SHP77 (cell line): Measurements from ENCODE around the gene ADSS1.

Experiments used
- DNase-seq, 2 experiments: peaks; one replicate each; lab custom pipeline; 2025; lab: John Stamatoyannopoulos, UW

ADSS1 gene

DNA sequence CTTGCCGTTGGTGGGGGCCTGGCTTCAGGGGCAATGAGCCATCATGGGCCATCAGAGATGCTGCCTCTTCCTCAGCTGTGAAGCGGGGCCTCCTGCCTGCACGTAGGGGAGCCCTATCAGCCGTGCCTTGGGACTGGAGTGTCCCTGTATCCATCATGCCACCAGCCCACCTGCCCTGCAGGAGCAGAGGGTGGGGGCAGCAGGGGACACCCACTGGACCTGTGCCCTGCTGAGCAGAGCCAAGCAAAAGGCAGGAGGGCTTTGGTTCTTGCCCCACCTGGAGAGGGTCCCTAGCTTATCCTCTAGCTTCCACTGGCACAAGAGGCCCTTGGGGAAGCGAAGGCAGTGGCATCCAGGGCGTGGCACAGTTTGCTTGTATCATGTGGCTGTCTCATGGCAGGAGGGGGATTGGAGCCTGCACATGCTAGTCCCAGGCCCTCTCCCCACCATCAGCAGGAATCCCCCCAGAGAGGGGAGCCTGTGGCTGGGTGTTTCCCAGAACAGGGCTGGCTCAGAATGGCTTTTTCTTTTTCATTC is 10.1 kb downstream of the ADSS1 start:
- DNase-seq: no peak

DNA sequence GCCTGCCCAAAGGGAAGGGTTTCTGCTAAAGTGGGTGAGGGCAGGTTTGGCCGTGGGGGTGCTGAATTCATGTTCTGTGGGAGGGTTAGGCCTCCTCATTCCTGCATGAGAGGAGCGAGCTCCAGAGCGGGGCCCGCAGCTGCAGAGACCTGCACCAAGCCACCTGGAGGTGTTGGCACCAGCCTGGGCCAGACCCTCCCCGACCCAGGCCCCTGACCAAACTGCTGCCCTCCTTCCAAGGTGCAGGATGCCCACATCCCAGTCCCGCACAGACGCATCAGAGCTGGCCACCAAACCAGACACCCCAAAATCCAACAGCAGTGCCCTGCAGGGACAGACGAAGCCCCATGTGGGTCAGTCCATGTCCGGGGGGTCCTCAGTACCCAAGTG is 10.6 kb downstream of the ADSS1 start:
- no peak for DNase-seq

DNA sequence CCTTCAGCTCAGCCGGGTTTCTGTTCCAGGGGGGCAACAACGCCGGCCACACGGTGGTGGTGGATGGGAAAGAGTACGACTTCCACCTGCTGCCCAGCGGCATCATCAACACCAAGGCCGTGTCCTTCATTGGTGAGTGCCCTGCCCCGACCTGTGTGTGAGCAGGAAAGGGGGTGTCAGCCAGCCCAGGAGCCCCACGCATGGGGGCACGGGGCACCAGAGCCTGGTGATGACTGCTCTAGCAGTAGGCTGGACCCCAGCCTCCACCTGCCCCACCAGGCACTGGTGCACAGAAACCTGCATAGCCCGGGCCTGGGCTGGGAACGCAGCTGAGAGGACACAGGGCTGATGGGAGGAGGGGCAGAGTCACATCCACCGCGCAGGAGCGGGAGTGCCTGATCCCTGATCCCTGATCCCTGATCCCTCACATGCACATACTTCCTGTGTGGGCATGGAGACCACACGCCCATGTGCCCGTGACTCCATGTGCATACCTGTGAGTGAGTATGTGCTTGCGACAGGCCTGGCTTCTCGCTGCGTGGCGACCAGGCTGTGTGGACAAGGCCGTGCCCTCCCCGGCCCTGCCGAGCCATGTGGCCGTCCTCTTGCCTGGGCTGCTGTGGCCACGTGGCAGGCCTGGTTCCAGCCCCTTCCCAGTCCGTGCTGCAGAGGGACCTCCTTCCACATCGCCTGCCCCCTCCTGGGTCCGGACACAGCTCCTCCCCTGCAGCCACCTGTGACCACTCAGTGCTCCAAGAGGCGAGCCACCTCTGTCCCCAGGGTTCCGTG is 11.2 kb downstream of the ADSS1 start:
- peak; percentile 39 to 69 for DNase-seq

DNA sequence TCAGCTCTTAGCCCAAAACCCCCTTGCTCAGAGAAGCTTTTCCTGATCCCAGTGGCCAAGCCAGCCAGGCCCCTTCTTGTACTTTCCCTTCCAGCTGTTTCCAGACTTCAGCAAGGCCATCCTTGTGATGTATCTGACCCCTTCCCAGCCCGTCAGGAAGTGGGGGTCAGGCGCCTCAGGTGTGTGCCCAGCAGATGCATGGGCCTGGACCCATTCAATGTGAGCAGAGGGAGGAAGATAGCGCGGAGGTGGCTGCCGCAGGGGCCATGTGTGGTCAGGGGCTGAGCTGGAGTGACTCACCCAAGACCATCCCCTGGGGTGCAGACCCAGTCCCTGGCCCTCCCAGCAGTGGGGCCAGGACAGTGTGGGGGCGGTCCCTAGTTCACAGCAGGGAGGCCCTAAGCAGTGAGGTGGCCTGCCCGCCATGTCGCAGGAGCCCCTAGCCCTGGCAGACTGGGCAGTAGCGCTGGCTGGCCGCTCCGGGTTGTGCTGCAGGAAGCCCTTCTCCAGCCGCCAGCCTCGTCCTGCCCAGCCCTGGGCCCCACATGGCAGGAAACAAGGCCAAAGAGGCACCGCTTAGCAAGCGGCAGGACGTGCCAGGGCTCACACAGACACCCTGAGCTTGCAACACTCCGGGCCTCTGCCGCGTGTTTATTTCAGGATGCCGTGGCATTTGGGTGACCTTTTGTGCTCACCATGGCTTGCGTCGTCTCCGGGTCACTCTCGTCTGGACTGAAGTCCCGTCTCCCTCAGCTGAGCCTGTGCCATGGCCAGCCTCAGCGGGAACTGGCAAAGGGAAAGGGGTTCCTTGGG is 12.0 kb downstream of the ADSS1 start:
- peak in 1 of 2 experiments; percentile 35 for DNase-seq

DNA sequence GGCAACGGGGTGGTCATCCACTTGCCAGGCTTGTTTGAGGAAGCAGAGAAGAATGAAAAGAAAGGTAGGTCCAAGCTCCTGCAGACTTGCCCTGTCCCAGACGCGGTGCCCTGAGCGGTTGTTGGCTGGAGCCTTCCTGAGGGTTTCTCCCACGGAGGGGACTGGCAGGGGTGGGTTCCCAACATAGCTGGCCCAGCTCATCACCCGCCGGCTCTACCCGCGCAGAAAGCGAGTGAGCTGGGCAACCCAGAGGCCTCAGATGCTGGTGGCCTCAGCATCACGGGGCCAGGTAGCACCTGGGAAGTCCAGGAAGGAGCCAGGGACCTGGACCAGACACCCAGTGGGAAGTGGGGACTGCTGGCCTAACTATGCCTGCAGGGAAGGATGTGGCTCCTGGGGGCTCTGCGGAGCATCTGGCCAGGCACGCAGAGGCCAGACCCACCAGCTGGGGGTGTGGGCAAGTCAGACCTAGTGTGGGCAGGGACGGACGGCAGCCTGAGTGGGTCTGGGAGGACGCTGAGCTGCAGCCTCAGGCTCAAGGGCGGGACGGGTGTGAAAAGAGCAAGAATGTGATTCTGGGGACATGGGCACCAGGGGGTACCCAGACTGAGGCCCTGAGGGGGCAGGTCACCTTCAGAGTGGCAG is 14.5 kb downstream of the ADSS1 start:
- no peak for DNase-seq

DNA sequence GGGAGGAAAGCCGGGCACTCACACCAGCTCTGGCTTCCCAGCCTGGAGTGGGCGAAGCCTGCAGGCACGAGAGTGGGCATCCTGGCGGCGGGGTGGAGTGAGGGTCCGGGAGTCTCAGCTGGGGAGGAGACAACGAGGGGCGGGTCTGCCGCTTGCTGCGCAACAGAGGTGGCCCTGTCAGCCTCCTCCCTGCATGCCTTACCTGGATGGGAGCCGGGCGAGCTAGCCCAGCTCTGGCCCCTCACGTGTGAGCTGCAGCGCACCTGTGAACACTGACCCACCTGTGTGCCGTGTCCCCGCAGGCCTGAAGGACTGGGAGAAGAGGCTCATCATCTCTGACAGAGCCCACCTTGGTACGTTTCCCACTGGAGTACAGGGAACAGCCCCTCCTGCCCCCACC is 15.0 kb downstream of the ADSS1 start:
- DNase-seq: no peak

DNA sequence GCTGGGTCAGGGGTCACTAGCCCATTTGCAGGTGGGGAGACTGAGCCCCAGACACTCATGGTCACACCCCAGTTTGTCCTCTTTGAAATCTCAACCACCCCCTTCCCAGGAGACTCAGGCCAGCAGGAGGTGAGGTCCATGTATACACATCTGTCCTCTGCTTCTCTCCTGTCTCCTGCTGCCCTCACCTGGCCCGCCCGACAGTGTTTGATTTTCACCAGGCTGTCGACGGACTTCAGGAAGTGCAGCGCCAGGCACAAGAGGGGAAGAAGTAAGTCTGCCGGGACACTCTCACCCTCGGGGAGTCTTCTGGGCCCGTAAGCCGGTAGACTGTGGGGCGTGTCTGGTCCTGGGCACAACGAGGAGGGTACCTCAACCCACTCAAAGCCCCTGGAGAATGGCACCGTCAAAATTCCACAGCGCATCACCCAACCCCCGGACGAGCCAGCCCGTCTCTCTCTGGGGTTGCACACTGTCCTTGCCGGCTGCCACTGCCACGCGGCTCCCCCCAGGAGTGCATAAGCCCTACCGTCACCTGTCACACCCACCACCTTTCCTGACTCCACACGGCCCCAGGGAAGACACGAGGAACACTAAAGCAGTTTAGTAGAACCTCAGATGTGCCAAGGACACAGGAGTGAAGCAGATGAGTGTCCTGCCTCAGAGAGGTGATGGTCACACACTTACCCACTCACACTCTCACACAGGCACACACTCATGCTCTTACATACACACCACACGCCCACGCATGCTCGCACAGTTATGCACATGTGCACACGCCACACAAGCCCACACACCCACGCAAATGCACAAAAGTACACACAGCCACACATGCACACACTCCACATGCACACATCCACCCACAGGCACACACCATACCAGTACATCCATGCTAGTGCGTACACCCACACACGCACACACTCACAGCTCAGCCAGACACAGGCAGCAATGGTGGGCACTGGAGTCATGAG is 15.8 kb downstream of the ADSS1 start:
- DNase-seq: no peak

DNA sequence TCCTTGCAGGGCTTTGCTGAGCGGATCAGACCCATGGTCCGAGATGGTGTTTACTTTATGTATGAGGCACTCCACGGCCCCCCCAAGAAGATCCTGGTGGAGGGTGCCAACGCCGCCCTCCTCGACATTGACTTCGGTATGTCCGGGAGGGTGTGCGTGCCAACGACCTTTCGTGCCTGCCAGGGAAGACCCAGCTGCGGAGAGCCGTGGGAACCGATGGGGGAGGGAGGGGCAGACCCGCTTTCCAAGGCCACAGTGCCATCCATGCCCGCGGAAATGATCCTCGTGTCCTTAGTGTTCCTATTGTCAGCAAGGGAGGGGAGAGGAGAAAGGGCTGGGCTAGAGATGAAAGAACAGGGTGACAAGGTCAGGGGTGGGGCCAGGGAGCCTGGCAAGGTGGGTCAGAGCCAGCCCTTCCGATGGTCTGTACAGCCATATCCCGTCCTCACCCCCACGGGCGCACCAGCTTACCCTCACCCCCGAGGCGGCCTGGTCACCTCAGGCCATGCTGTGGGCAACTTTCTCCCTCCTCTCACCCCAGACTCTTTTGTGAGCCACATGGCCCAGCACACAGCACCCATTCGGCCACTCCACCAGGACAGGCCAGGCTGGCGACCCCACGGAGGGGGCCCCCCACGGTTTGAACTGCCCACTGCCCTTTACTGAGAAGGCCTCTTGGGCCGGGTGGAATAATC is 17.2 kb downstream of the ADSS1 start:
- no peak for DNase-seq

DNA sequence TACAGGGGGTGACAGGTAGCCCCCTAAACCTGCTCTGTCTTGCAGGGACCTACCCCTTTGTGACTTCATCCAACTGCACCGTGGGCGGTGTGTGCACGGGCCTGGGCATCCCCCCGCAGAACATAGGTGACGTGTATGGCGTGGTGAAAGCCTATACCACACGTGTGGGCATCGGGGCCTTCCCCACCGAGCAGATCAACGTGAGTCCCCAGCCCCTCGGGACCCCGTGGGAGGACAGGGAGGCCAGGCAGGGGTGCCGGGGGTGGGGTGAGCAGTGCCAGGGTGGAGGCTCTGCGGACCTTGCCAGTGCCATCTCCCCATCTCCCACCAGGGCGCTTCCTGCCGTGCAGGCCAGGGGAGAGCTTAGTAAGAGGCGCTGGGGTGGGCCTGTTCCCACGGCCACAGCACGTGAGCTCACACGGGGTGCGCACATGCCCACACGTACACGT is 17.8 kb downstream of the ADSS1 start:
- DNase-seq: no peak

DNA sequence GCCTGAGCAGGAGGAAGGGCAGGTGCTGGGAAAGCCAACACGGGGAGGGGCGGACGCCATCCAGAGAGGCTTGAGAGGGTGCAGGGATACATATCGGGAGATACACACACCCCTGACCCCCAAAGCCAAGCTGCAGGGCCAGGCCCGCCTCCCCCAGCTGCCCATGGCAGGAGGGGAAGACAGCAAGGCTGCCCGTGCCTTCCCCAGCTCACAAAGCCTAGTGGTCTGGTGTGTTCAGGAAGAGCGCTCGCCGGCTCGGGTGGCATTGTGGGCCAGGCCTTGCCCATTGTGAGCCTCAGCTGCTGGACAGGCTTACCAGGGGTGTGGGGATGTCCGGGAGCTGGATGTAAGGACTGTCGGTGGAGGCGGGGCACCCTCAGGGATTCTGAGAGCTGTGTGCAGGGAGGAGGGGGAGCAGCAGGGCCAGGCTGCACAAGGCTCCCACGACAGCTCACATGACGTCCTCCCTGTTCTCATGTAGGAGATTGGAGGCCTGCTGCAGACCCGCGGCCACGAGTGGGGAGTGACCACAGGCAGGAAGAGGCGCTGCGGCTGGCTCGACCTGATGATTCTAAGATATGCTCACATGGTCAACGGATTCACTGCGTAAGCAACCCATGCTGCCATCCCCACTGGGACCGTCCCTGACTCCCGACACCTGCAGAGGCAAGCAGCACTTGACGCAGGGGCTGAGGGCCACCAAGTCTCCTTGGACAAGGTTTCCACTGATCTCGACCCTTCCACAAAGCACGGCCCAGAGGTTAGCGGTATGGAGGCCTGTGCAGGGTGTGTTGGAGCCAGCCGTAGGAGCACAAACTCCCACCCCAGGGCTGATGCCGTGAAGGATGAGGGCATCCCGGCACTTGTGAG is 18.8 kb downstream of the ADSS1 start:
- DNase-seq: no peak

DNA sequence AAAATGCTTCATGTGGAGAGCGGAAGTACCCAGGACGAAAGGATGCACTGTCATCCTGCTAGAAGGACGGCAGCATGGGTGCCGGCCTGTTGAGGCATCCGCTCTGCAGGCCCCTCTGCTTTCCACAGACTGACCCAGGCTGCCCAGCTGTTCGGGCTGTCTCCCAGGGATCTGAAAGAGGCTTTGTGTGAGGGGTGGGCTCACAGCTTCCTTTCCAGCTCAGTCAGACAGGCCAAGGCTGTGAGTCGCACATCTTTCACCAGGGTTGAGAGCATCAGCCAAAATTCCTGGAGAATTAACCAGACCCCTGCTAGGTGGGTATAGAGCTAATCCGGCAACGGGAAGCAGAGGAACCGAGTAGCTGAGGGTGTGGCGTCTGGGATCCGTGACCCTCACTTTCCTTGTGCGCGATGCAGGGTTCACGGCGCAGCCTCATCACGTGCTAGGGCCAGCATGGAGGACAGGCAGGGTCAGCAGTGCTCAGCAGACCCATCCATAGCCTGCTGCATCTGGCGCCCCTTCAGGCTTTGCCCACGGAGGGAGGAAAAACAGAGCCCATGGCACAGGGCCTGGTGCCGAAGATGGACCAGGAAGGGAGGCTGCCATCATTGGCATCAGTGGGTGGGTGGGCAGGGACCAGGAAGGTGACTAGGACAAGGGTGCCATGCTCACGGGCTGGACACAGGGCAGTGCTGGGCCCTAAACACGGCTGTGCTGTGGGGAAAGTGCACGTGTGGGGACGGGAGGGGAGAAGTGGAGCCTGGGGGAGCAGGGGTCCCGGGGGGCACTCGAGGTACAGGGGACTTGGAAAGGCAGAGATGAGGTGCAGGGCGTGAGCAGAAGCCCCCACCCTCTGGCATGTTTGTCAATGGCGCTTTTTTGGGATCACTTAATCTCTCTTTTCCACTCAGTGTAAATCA is 19.7 kb downstream of the ADSS1 start:
- no peak for DNase-seq

DNA sequence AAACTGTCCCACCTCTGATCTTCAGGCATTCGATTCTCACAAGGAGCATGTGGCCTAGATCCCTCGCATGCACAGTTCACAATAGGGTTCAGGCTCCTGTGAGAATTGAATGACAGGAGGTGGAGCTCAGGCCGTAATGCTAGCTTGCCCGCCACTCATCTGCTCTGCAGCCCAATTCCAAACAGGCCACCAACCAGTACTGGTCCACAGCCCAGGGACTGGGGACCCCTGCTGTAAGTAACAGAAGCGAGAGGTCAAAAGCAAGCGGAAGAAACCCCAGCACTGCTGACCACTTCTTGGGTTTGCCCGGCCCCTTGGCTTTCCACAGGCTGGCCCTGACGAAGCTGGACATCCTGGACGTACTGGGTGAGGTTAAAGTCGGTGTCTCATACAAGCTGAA is 20.5 kb downstream of the ADSS1 start:
- DNase-seq: no peak

DNA sequence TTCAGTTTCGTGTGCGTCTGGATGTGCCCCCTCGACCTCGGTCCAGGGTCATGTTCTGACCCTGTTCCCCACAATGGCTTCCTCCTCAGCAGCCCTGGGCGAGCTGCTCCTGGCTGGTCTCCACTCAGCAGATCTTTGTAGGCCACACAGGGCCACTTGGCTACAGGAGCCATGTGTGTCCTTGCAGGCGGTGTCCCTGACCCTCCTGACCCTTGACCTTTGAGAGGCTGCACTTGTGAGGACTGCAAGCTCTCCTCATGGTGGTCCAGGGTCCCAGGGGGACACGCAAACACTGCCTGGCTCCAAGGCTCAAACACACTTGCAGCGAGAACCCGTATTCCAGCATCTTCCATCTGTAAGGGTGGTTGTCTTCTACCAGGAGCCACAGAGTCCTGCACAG is 21.4 kb downstream of the ADSS1 start:
- no peak for DNase-seq

DNA sequence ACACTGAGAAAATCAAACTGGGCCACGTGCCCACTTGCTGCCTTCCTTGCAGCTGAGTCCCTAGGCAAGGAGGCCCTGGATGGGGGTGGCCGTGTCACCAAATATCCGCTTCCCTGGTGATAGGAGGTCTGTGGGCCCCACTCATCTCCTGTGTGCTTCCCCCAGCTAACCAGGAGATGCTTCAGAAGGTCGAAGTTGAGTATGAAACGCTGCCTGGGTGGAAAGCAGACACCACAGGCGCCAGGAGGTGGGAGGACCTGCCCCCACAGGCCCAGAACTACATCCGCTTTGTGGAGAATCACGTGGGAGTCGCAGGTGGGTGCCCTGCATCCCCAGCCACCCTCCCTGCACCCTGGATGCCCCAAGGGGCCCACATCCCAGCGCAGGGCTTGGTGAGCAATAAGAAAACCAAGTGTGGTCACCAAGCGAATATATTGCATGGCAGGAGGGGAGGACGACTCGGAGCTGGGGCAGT is 22.1 kb downstream of the ADSS1 start:
- DNase-seq: no peak

DNA sequence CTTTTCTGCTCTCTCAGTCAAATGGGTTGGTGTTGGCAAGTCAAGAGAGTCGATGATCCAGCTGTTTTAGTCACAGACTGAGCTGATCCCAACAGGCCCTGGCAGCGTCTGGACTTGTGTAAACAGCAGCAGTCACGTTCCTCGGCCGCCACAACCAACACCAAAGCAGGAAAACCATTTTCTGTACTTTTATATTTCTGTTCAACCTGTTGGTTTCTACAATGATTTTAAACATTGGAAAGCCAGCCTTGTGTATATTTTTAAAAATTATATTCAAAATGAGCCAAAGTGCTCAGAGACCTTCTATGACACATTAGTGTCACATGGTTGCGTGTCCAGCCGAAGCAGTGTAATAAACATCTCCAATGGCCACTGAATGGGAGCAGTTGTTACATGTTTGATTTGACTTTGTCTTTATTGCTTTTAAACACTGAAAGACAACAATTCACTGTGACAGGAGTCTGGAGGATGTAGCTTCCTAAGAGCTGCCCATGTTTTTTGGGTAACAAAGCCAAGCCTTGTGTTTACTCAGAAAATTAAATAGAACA is 23.0 kb downstream of the ADSS1 start:
- peak; percentile 37 to 57 for DNase-seq

DNA sequence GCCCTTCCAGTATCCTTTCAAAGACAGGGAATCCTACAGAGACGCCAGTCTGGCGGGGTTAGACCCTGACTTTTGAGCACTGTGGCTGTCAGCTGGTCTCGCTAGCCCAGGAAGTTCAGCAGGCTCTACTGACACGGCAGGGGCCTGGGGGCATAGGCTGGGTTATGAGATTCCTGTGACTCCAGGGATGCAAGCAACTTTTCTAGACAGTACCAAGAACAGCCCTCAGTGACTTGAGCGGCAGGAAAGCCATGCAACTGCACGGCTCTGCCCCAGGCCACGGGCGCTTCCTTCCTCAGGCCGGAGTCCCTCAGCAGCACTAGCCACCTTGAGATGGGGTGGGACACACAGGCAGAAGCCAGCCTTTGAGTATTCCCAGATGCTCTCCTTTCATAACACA is 23.8 kb downstream of the ADSS1 start:
- no peak for DNase-seq

DNA sequence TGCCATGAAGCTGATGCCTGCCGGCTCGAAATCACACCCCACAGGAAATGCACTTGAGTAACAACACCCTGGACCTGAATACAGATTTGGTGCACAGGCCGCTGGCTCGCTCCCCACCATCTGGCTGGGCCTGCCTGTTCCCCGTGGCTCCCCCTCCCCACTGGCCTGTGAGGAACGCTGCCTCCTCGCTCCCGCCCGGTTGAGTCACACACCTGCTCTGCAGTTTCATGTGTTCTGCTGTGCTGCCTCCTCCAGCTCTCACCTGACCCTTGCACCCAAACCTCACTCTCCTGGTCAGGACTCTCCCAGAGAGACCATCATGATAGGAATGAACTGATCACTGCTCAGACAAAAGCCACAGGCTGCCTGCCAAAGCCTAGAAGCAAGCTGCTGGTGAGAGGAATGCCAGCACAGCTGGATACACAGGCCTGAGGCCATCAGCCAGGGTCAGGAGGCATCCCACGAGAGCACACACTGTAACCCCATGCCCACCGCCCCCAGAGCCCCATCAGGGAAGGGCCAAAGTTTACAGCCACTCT is 25.2 kb downstream of the ADSS1 start:
- peak; percentile 36 to 37 for DNase-seq
